Neural cell (in vitro differentiated cells): ENCODE measurements around the gene HLCS. TPM values are rescaled to one million over a fixed set of nuclear protein-coding genes. Genes with fewer than 3 reads are reported as not detected.
A peak's percentile ranks its signal among the peaks of the same experiment; 100 is the strongest.

Source experiments
- H2AFZ ChIP-seq: fragments of 200-600, 300-800 bp; sonication (generic), shearing (Covaris generic); 2 replicates; pipeline ENCODE4 v1.6.0; 2014; ENCODE audit warnings: low read depth, mild to moderate bottlenecking, antibody characterized with exemption, low read length, moderate library complexity
- H3F3A ChIP-seq: fragments of 200-600 bp; shearing (Covaris generic); 2 replicates; pipeline ENCODE4 v1.6.1; 2016; ENCODE audit warnings: mild to moderate bottlenecking, moderate library complexity, mixed read lengths, antibody characterized with exemption, low read length; ENCODE audit not compliant: insufficient read depth, poor library complexity, severe bottlenecking
- H3K27ac ChIP-seq: fragments of 200-600, 300-800 bp; sonication (generic), shearing (Covaris generic); 2 replicates; pipeline ENCODE4 v1.5.1; 2014; ENCODE audit warnings: mild to moderate bottlenecking, low read length, moderate library complexity
- H3K27me3 ChIP-seq: fragments of 300-800, 200-600 bp; sonication (generic), shearing (Covaris generic); 2 replicates; pipeline ENCODE4 v1.6.0; 2014; ENCODE audit warnings: mild to moderate bottlenecking, low read depth, low read length, moderate library complexity; ENCODE audit not compliant: insufficient read depth
- H3K36me3 ChIP-seq: fragments of 300-800, 200-600 bp; sonication (generic), shearing (Covaris generic); 2 replicates; pipeline ENCODE4 v1.5.1; 2014; ENCODE audit warnings: mild to moderate bottlenecking, antibody characterized with exemption, low read length, moderate library complexity; ENCODE audit not compliant: insufficient read depth
- H3K4me2 ChIP-seq: fragments of 300-800, 200-600 bp; sonication (generic), shearing (Covaris generic); 2 replicates; pipeline ENCODE4 v1.6.0; 2014; ENCODE audit warnings: mild to moderate bottlenecking, low read length
- H3K4me3 ChIP-seq: fragments of 300-800, 200-600 bp; sonication (generic), shearing (Covaris generic); 2 replicates; pipeline ENCODE4 v1.5.1; 2014; ENCODE audit warnings: mild to moderate bottlenecking, low read length, moderate library complexity
- H3K79me2 ChIP-seq: fragments of 200-600 bp; shearing (Covaris generic); replicated peaks from 2 replicates; pipeline ENCODE4 v1.6.0; 2014; ENCODE audit warnings: mild to moderate bottlenecking, low read length, moderate library complexity; ENCODE audit not compliant: insufficient read depth
- H3K9ac ChIP-seq: fragments of 300-800, 200-600 bp; sonication (generic), shearing (Covaris generic); 2 replicates; pipeline ENCODE4 v1.6.1; 2016; ENCODE audit warnings: mild to moderate bottlenecking, low read length, mixed read lengths
- H3K9me2 ChIP-seq: fragments of 200-600 bp; shearing (Covaris generic); 2 replicates; pipeline ENCODE4 v1.6.1; 2016; ENCODE audit warnings: mild to moderate bottlenecking, low read length, mixed read lengths; ENCODE audit not compliant: insufficient read depth
- H3K9me3 ChIP-seq: fragments of 200-600, 300-800 bp; sonication (generic), shearing (Covaris generic); 2 replicates; pipeline ENCODE4 v1.6.1; 2016; ENCODE audit warnings: mild to moderate bottlenecking, mixed run types, low read length, moderate library complexity, mixed read lengths
- H4K20me1 ChIP-seq: fragments of 200-600 bp; shearing (Covaris generic); 2 replicates; pipeline ENCODE4 v1.6.1; 2016; ENCODE audit warnings: mild to moderate bottlenecking, mixed run types; ENCODE audit not compliant: insufficient read depth
- EP300 ChIP-seq: fragments of 450-650 bp; conservative IDR thresholded peaks from 2 replicates; pipeline ENCODE4 v1.6.1; 2014; ENCODE audit warnings: antibody characterized with exemption, mild to moderate bottlenecking, moderate library complexity; ENCODE audit not compliant: poor library complexity, severe bottlenecking
- EZH2 ChIP-seq: fragments of 200-600, 300-800 bp; shearing (Covaris generic), sonication (generic); IDR thresholded peaks from 2 replicates; pipeline ENCODE4 v1.6.1; 2014; ENCODE audit warnings: antibody characterized with exemption, low read length, borderline replicate concordance, mild to moderate bottlenecking; ENCODE audit not compliant: insufficient read depth, poor library complexity, severe bottlenecking
- MXI1 ChIP-seq: fragments of 450-650 bp; conservative IDR thresholded peaks from 2 replicates; pipeline ENCODE4 v1.6.1; 2014; ENCODE audit warnings: antibody characterized with exemption, mild to moderate bottlenecking; ENCODE audit not compliant: poor library complexity, severe bottlenecking
- POLR2AphosphoS5 ChIP-seq: IDR thresholded peaks from 2 replicates; pipeline ENCODE4 v1.6.1; 2012
- RAD21 ChIP-seq: fragments of 450-650 bp; conservative IDR thresholded peaks from 2 replicates; pipeline ENCODE4 v1.6.1; 2014; ENCODE audit warnings: antibody characterized with exemption, mild to moderate bottlenecking, moderate library complexity
- SMC3 ChIP-seq: fragments of 450-650 bp; conservative IDR thresholded peaks from 2 replicates; pipeline ENCODE4 v1.6.1; 2014; ENCODE audit warnings: antibody characterized with exemption, mild to moderate bottlenecking, moderate library complexity; ENCODE audit not compliant: poor library complexity
- TAF1 ChIP-seq: IDR thresholded peaks from 2 replicates; pipeline ENCODE4 v1.6.1; 2012; ENCODE audit warnings: low read depth
- polyA plus RNA-seq: library from polyadenylated mRNA; depleted of rRNA; stranded (reverse); fragments of >200 nt; gene quantifications from 2 replicates; pipeline ENCODE4 v1.2.3, GENCODE V29; 2014
- TF ChIP-seq, protein P1 (sequence below): IDR thresholded peaks from 2 replicates; pipeline ENCODE4 v1.6.1; 2012; ENCODE audit warnings: borderline replicate concordance
- TF ChIP-seq, protein P2 (sequence below): fragments of 450-650 bp; IDR thresholded peaks from 2 replicates; pipeline ENCODE4 v1.5.1; 2014; ENCODE audit warnings: antibody characterized with exemption, mild to moderate bottlenecking, moderate library complexity; ENCODE audit not compliant: poor library complexity, severe bottlenecking

The HLCS gene
- polyA plus RNA-seq, 1 donor from 2014 or later: 12.1 TPM

DNA sequence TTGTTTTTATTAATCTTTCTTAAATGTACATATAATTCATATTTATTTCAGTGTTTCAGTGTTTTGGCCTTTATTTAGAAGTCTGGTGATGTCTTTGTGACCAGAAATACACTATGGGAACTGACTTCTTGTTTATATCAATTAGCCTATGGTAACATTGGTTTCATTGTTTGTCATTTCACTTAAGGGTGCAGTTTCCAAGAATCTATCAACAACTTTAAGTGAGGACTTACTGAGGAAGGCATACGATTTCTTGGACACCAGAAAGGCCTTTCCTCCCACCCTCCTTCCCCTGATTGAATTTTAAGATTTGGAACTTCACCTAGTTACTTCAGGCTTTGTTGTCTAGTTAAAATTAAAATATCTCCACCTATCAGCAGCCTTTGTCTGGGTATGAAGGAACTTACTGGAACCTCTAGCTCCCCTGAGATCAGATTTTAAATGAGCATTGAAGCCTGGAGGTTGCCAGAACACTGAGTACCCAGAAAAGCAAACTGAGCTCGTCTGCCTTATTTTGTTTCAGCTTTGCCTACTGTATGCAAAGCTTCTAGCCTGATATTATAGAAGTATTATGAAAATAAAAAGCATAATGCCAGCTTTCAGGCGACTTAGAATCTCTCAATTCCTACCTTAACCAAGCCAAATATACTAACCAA is 34.2 kb downstream of the HLCS start:
- no peak overlapping the region for H3K4me2 ChIP-seq
- H2AFZ ChIP-seq: no peak overlapping the region
- H3K36me3 ChIP-seq: no peaks in the 10 kb centered on the region
- no peaks in the 10 kb centered on the region for H3K9me3 ChIP-seq
- TF ChIP-seq EP300 (no peak), RAD21 (no peak), MXI1 (no peak), SMC3 (no peak), EZH2 (no peak)
- no peak overlapping the region for H3K27ac ChIP-seq
- H3K9ac ChIP-seq: no peak overlapping the region
- H3K27me3 ChIP-seq: no peaks in the 10 kb centered on the region
- no peaks in the 10 kb centered on the region for H3K79me2 ChIP-seq
- H3F3A ChIP-seq: no peaks in the 10 kb centered on the region
- no peak overlapping the region for H3K4me3 ChIP-seq
- no peaks in the 10 kb centered on the region for H4K20me1 ChIP-seq
- H3K9me2 ChIP-seq: no peaks in the 10 kb centered on the region

DNA sequence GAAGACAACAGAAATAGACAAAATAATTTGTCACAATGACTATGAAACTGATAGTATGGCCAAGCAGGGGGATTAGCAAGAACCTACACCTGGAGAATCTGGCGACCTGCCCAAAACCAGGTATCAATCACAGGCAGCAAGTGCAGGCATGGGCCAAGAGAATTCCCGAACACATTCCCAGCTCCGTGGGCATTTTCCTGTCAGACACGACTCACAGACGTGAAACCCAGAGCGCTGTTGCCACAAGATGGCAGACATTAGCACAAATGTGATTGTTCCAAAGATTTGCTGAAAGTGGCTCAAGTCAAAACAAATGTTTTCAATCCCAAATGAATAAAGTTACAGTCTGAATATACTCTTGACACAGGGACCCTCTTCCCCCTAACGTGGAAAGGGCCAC is 36.8 kb downstream of the HLCS start:
- no peaks in the 10 kb centered on the region for H3K9me3 ChIP-seq
- no peaks in the 10 kb centered on the region for H3K27me3 ChIP-seq
- H3K4me2 ChIP-seq: no peak overlapping the region
- H3K4me3 ChIP-seq: no peak overlapping the region
- no peaks in the 10 kb centered on the region for H3F3A ChIP-seq
- H3K9me2 ChIP-seq: no peaks in the 10 kb centered on the region
- H3K36me3 ChIP-seq: no peaks in the 10 kb centered on the region
- no peak overlapping the region for H3K27ac ChIP-seq
- H3K9ac ChIP-seq: no peak overlapping the region
- H4K20me1 ChIP-seq: no peaks in the 10 kb centered on the region
- H2AFZ ChIP-seq: no peak overlapping the region
- TF ChIP-seq EZH2 (no peak), MXI1 (no peak), SMC3 (peak; percentile 37), EP300 (no peak), POLR2AphosphoS5 (no peak)
- TF ChIP-seq, protein P1, sequence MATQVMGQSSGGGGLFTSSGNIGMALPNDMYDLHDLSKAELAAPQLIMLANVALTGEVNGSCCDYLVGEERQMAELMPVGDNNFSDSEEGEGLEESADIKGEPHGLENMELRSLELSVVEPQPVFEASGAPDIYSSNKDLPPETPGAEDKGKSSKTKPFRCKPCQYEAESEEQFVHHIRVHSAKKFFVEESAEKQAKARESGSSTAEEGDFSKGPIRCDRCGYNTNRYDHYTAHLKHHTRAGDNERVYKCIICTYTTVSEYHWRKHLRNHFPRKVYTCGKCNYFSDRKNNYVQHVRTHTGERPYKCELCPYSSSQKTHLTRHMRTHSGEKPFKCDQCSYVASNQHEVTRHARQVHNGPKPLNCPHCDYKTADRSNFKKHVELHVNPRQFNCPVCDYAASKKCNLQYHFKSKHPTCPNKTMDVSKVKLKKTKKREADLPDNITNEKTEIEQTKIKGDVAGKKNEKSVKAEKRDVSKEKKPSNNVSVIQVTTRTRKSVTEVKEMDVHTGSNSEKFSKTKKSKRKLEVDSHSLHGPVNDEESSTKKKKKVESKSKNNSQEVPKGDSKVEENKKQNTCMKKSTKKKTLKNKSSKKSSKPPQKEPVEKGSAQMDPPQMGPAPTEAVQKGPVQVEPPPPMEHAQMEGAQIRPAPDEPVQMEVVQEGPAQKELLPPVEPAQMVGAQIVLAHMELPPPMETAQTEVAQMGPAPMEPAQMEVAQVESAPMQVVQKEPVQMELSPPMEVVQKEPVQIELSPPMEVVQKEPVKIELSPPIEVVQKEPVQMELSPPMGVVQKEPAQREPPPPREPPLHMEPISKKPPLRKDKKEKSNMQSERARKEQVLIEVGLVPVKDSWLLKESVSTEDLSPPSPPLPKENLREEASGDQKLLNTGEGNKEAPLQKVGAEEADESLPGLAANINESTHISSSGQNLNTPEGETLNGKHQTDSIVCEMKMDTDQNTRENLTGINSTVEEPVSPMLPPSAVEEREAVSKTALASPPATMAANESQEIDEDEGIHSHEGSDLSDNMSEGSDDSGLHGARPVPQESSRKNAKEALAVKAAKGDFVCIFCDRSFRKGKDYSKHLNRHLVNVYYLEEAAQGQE: no peak
- TF ChIP-seq, protein P2, sequence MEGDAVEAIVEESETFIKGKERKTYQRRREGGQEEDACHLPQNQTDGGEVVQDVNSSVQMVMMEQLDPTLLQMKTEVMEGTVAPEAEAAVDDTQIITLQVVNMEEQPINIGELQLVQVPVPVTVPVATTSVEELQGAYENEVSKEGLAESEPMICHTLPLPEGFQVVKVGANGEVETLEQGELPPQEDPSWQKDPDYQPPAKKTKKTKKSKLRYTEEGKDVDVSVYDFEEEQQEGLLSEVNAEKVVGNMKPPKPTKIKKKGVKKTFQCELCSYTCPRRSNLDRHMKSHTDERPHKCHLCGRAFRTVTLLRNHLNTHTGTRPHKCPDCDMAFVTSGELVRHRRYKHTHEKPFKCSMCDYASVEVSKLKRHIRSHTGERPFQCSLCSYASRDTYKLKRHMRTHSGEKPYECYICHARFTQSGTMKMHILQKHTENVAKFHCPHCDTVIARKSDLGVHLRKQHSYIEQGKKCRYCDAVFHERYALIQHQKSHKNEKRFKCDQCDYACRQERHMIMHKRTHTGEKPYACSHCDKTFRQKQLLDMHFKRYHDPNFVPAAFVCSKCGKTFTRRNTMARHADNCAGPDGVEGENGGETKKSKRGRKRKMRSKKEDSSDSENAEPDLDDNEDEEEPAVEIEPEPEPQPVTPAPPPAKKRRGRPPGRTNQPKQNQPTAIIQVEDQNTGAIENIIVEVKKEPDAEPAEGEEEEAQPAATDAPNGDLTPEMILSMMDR: peak; percentile 44
- H3K79me2 ChIP-seq: no peaks in the 10 kb centered on the region

DNA sequence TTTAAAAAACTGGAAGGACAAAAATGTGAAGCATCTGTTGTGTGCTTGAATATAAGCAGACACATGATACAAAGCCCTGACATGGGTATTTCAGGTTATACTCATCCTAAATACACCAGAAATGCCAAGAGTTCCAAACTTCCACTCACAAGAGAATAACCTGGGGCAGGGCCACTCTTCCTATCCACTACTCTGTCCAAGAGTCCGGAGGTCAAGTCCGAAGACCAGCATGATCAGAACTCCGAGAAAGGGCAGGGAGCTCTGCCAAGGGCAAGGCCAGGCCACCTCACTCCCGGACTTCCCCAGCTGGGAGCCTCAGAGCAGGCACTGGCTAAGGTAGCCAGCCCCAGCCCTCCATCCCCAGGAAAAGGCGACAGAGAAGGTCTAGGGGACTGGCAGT is 37.5 kb downstream of the HLCS start:
- H2AFZ ChIP-seq: no peak overlapping the region

More for the DNA sequence above, 37.5 kb downstream of the HLCS start:
- Histone ChIP-seq H3K9me2 (no peaks in the 10 kb centered on the region), H4K20me1 (no peaks in the 10 kb centered on the region), H3K9ac (no peak overlapping the region), H3K9me3 (no peaks in the 10 kb centered on the region), H3K4me2 (no peak overlapping the region), H3F3A (no peaks in the 10 kb centered on the region), H3K36me3 (no peaks in the 10 kb centered on the region), H3K27ac (no peak overlapping the region), H3K79me2 (no peaks in the 10 kb centered on the region), H3K4me3 (no peak overlapping the region), H3K27me3 (no peaks in the 10 kb centered on the region)
- TF ChIP-seq EZH2: no peak
- no peak for TF ChIP-seq TAF1
- TF ChIP-seq, protein P1: no peak
- TF ChIP-seq, protein P2: no peak
- no peak for TF ChIP-seq SMC3
- no peak for TF ChIP-seq EP300
- no peak for TF ChIP-seq MXI1
- no peak for TF ChIP-seq POLR2AphosphoS5
- TF ChIP-seq RAD21: no peak
